KBM-7 (cell line): ENCODE data around the gene DPP3.
"Not testable (repeated sequence)": the region's sequence is repeated elsewhere in the genome, so short reads cannot be mapped to it uniquely, and the experiment has no call there.

Source experiments
- DNase-seq: peaks from one replicate; pipeline ENCODE4 v3.0.0-alpha.2; 2015
- in situ Hi-C: fragments of 300-500 bp; cut with MboI; formaldehyde crosslinking; loops from 2 replicates; pipeline ENCODE4 v1.14.3; 2020; ENCODE audit warnings: low sequenced_read_pairs, low pct_unique_long_range_greater_than_20kb, mixed read lengths

Gene DPP3

GRCh38 chr11:66462010-66462409 is 18.2 kb upstream of the DPP3 start:
- no peak for DNase-seq
- in situ Hi-C loops, result no loop called here

- in situ Hi-C loops, result no loop called here
- DNase-seq, result no peak
Measured at GRCh38 chr11:66462911-66463310, 17.3 kb upstream of the DPP3 start.

GRCh38 chr11:66464116-66464515 is 16.1 kb upstream of the DPP3 start:
- not testable (repeated sequence) for DNase-seq

GRCh38 chr11:66464916-66465315 is 15.3 kb upstream of the DPP3 start:
- DNase-seq, result no peak
- in situ Hi-C loops, result no loop called here

More at GRCh38 chr11:66464116-66464515, 16.1 kb upstream of the DPP3 start:
- in situ Hi-C loops, result not testable (repeated sequence)

GRCh38 chr11:66465373-66466224 is 14.6 kb upstream of the DPP3 start:
- no peak for DNase-seq
- in situ Hi-C loops, result no loop called here

- DNase-seq, result peak; percentile 87
- in situ Hi-C loops, result no loop called here
Measured at GRCh38 chr11:66466225-66467033, 13.8 kb upstream of the DPP3 start, which contains the start of gene PELI3. Gene PELI3 (plus strand): TSS chr11:66466905. CDS start chr11:66468129, 1,224 bp downstream.

GRCh38 chr11:66467034-66467659 is 13.1 kb upstream of the DPP3 start:
- DNase-seq, result no peak

GRCh38 chr11:66467756-66468155 is 12.5 kb upstream of the DPP3 start:
- DNase-seq, result peak; percentile 77
- in situ Hi-C loops, result no loop called here

More at GRCh38 chr11:66467034-66467659, 13.1 kb upstream of the DPP3 start:
- in situ Hi-C loops, result no loop called here

GRCh38 chr11:66468691-66469090 is 11.5 kb upstream of the DPP3 start:
- in situ Hi-C loops, result no loop called here
- DNase-seq, result no peak

- in situ Hi-C loops, result no loop called here
- DNase-seq, result no peak
Measured at GRCh38 chr11:66469441-66469840, 10.8 kb upstream of the DPP3 start.

- in situ Hi-C loops, result no loop called here
Measured at GRCh38 chr11:66470015-66470414, 10.2 kb upstream of the DPP3 start.

GRCh38 chr11:66471142-66471541 is 9.1 kb upstream of the DPP3 start:
- in situ Hi-C loops, result no loop called here
- DNase-seq, result no peak

More at GRCh38 chr11:66470015-66470414, 10.2 kb upstream of the DPP3 start:
- peak; percentile 42 for DNase-seq

- in situ Hi-C loops, result no loop called here
Measured at GRCh38 chr11:66472054-66472453, 8.2 kb upstream of the DPP3 start.

GRCh38 chr11:66473167-66473566 is 7.1 kb upstream of the DPP3 start:
- in situ Hi-C loops, result no loop called here
- no peak for DNase-seq

More at GRCh38 chr11:66472054-66472453, 8.2 kb upstream of the DPP3 start:
- DNase-seq, result no peak

- in situ Hi-C loops, result no loop called here
- no peak for DNase-seq
Measured at GRCh38 chr11:66473608-66474515, 6.4 kb upstream of the DPP3 start.

GRCh38 chr11:66475349-66476172 is 4.7 kb upstream of the DPP3 start:
- no peak for DNase-seq
- in situ Hi-C loops, result no loop called here

GRCh38 chr11:66476173-66476840 is 3.9 kb upstream of the DPP3 start:
- in situ Hi-C loops, result no loop called here
- DNase-seq, result no peak
